ENCODE results near the gene PARD3.

DNA sequence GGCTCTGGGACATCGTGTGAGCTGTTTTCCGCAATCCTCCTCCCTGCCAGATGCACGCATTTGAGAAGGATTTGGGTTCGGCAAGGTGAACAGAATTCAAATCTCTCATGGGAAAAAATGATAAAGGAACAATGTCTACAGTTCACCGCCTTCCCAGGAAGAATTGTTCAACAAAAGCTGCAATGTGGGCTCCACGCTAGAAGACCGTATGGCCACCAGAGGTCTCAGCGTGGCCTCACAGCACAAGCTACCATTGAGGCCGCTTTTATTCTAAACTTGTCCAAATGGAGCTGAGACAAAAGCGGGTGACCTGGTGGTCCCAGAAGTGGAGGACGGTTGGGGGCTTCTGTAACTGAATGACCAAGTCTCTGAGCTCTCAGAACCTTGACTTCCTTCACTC, 733.1 kb downstream of the PARD3 start:
- TF ChIP-seq, protein P1, sequence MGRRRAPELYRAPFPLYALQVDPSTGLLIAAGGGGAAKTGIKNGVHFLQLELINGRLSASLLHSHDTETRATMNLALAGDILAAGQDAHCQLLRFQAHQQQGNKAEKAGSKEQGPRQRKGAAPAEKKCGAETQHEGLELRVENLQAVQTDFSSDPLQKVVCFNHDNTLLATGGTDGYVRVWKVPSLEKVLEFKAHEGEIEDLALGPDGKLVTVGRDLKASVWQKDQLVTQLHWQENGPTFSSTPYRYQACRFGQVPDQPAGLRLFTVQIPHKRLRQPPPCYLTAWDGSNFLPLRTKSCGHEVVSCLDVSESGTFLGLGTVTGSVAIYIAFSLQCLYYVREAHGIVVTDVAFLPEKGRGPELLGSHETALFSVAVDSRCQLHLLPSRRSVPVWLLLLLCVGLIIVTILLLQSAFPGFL (CRISPR knock-in tag; IDR thresholded peaks at IDR 0.05; ENCODE audit: borderline replicate concordance), result no peak
- TF ChIP-seq HMGXB4 (CRISPR knock-in tag; IDR thresholded peaks at IDR 0.05) (no peak), JUN (CRISPR knock-in tag; IDR thresholded peaks at IDR 0.05) (no peak)
